Fibroblast of mammary gland (primary cell): ENCODE measurements around the gene SPATA24.

Source experiments
- DNase-seq: peaks from one replicate; pipeline ENCODE4 v3.0.0-alpha.2; 2010; ENCODE audit warnings: low read depth
- H3K4me3 ChIP-seq: 2 replicates; pipeline ENCODE4 v1.5.1; 2011; ENCODE audit warnings: low read depth, mild to moderate bottlenecking, low read length, moderate library complexity; ENCODE audit not compliant: control insufficient read depth
- TF ChIP-seq, protein P1 (sequence below): conservative IDR thresholded peaks from 2 replicates; pipeline ENCODE4 v1.5.1; 2011; ENCODE audit warnings: low read depth, low read length, inconsistent platforms; ENCODE audit not compliant: control insufficient read depth, insufficient read depth

Gene SPATA24

DNA sequence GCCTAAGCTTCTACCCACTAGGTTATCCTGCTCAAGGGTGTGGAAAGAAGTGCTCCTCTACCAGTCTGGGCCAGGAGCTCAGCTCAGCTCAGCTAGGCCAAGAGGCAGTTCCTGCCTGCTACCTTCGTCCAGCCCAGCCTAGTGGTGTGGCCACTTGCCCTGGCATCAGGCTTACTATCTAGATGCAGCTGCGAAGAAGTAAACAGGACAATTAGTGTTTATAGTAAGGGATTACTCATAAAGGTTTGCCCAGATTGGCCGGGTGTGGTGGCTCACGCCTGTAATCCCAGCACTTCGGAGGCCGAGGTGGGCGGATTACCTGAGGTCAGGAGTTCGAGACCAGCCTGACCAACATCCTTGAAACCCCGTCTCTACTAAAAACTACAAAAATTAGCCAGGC lies 12.8 kb upstream of the SPATA24 start:
- H3K4me3 ChIP-seq = no peak overlapping the region
- DNase-seq = no peak
- TF ChIP-seq, protein P1, sequence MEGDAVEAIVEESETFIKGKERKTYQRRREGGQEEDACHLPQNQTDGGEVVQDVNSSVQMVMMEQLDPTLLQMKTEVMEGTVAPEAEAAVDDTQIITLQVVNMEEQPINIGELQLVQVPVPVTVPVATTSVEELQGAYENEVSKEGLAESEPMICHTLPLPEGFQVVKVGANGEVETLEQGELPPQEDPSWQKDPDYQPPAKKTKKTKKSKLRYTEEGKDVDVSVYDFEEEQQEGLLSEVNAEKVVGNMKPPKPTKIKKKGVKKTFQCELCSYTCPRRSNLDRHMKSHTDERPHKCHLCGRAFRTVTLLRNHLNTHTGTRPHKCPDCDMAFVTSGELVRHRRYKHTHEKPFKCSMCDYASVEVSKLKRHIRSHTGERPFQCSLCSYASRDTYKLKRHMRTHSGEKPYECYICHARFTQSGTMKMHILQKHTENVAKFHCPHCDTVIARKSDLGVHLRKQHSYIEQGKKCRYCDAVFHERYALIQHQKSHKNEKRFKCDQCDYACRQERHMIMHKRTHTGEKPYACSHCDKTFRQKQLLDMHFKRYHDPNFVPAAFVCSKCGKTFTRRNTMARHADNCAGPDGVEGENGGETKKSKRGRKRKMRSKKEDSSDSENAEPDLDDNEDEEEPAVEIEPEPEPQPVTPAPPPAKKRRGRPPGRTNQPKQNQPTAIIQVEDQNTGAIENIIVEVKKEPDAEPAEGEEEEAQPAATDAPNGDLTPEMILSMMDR = no peak

DNA sequence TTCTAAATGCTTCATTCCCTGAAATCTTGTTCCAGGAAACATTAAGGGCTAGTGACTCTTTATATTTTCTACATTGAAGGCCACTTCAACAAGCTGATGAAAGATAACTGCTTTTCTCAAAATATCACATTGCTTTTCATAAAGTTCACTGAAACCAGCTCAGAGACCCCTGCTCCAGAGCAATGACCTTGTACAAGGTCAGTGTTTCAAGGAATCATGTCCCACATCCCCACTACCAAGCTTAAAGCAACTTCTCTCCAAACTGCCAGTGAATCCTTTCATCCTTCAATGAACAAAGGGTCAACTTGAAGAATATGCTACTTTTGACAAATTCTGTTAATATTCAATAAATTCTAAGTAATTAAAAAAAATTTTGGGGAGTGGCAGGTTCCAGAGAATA lies 12.0 kb upstream of the SPATA24 start:
- DNase-seq = no peak
- TF ChIP-seq, protein P1 = no peak
- H3K4me3 ChIP-seq = no peak overlapping the region

DNA sequence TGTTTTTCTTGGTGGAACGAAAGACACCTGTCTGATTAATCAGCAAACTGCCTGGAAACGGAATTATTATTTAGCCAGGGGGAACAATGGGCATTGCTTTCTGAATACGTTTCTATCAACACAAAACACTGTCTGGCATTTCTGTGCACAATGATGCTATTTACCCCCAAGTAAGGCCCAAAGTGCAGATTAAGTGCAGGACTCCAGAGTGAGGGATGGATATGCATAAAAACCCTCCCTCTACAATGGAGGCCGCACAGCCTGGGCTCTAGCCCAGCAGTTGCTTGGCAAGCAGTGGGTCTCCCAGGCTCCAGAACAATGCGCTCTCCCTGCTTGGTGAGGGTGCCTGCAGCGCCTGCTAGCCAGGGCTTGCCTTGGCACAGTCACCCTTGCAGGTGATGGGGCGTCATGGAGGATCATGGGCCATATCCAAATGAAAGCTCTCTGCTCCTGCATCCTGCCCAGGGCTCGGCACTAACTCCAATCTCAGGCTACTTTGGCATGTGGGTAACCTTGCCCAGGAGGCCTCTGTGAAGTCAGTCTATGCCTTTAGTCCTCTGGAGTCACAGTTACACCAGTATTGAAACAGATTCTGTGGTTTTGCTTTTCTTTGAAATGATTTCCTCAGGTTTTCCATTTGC lies 11.5 kb upstream of the SPATA24 start:
- H3K4me3 ChIP-seq = no peak overlapping the region
- DNase-seq = no peak
- TF ChIP-seq, protein P1 = no peak

DNA sequence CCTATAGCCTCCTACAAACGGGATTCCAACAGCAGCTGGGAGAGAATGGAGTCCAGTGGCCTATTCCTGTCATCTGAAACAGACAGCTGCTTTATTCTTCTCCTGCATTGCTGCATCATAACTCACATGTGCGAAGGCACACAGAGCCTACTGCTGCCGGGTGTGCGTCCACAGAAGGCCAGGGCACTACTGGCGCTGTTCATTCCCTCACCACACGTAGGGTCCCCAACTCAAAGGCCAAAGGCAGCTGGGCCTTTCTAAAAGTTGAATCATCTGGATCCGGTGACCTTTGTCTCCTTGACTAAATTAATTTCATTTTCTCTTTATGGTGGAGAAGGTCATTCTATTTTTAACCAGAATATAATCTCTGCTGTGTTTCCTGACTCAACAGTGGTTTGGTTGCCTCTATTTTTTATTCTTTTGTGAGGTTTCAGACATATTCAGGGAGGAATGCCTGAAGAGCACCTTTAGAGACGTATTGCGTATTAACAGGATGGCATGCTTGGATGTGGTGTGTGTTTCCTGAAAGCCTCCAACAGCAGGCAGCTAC lies 10.8 kb upstream of the SPATA24 start:
- TF ChIP-seq, protein P1 = no peak

DNA sequence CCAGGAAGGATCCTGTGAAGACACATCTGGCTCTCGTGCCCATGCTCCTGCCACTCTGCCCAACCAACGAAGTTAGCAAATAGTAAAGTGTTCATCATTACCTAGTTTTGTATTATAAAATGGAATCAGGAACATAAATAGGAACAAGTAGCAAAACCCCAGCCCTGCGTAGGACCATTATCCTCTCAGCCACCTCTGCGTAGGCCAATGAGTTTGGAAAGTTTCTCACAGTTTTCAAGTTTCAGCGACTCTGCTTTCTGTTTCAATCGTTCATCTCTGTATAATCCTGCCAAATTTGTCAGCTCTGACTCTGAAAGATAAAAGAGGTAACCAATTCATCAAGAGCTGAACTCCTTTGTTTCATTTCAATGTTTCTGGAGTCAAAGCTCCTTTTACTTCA lies 10.1 kb upstream of the SPATA24 start:
- TF ChIP-seq, protein P1 = no peak
- no peak overlapping the region for H3K4me3 ChIP-seq
- DNase-seq = no peak

More for the DNA sequence above, 10.8 kb upstream of the SPATA24 start:
- DNase-seq = no peak
- no peak overlapping the region for H3K4me3 ChIP-seq

DNA sequence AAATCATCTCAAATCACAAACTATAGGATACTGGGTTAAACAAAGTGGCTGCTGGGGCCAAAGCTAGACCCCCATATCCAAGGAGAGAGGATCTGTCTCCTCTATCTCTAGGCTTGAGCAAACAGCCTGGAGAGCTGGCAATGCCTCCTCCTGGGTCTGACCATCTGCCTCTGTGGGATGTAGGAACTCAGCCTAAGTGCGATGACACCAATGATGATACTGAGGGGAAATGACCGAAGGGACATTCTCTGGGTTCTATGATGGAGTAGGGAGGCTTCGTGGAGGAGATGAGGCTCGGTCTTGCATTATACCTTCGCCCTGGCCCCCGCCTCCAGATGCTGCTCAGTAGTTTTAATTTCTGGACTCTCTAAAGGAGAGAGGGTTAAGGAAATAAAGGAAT lies 9.3 kb upstream of the SPATA24 start:
- TF ChIP-seq, protein P1 = no peak

More for the DNA sequence above, 9.3 kb upstream of the SPATA24 start:
- no peak for DNase-seq
- no peak overlapping the region for H3K4me3 ChIP-seq
